GM12878 (cell line): ENCODE results near the gene TMIGD3. TPM values are rescaled to one million over a fixed set of nuclear protein-coding genes. Genes with fewer than 3 reads are reported as not detected.

Experiments
- ATAC-seq: fragments of 200-7000 bp; cut with Tn5 transposase; 3 replicates; pipeline ENCODE4 v1.9.1; 2020; ENCODE audit warnings: mild to moderate bottlenecking, moderate library complexity
- BruUV-seq: library from RNA; stranded (reverse); fragments of 400-500 nt; replicated peaks from 2 replicates; lab custom pipeline; 2021; lab: Mats Ljungman, UMichigan
- CTCF ChIA-PET: fragments of 300-600 bp; sonication (Branson Sonifier 250); formaldehyde crosslinking; extraction: SDS; loops from one replicate; lab custom pipeline; 2021; ENCODE audit warnings: inconsistent platforms; lab: Yijun Ruan, JAX
- POLR2A ChIA-PET: fragments of 350-600 bp; formaldehyde crosslinking; extraction: SDS; loops from one replicate; lab custom pipeline; 2021; ENCODE audit warnings: inconsistent platforms; lab: Charles Lee
- RAD21 ChIA-PET: fragments of 300-600 bp; sonication (Branson Sonifier 250); formaldehyde crosslinking; loops from one replicate; lab custom pipeline; 2023; ENCODE audit warnings: antibody characterized with exemption; ENCODE audit not compliant: unreplicated experiment; lab: Charles Lee
- SMC1A ChIA-PET: fragments of 300-600 bp; sonication (Branson Sonifier 250); formaldehyde crosslinking; loops from one replicate; lab custom pipeline; 2023; ENCODE audit not compliant: unreplicated experiment, uncharacterized antibody; lab: Charles Lee
- DNase-seq: peaks from one replicate; pipeline ENCODE4 v3.0.0-alpha.2; 2011; ENCODE audit warnings: low read depth, low spot score
- FAIRE-seq: peaks from 3 replicates; lab custom pipeline; 2011; peaks lifted over from hg19 to GRCh38; lab: Jason Lieb, UNC
- H2AFZ ChIP-seq: 2 replicates; pipeline ENCODE4 v1.6.0; 2011; ENCODE audit warnings: low read depth, low read length, control low read depth; ENCODE audit not compliant: control insufficient read depth
- H3K27ac ChIP-seq: 2 replicates; pipeline ENCODE4 v1.5.1; 2011; ENCODE audit warnings: control low read depth; ENCODE audit not compliant: control insufficient read depth, insufficient read depth
- H3K27me3 ChIP-seq, 2 experiments: replicated peaks in 1 of 2; 2 replicates each; pipeline versions ENCODE4 v1.6.0 to v1.6.1; 2011; ENCODE audit warnings: low read length in 1 of 2; ENCODE audit not compliant: control insufficient read depth in 2 of 2, insufficient read depth in 2 of 2
- H3K36me3 ChIP-seq, 2 experiments: 2 replicates each; pipeline ENCODE4 v1.5.1; 2011; ENCODE audit warnings: low read length in 1 of 2; ENCODE audit not compliant: control insufficient read depth in 2 of 2, insufficient read depth in 2 of 2
- H3K4me1 ChIP-seq: 2 replicates; pipeline ENCODE4 v1.6.1; 2011; ENCODE audit warnings: mild to moderate bottlenecking, low read length, moderate library complexity, mixed read lengths; ENCODE audit not compliant: control insufficient read depth, insufficient read depth
- H3K4me2 ChIP-seq: 2 replicates; pipeline ENCODE4 v1.6.0; 2011; ENCODE audit warnings: control low read depth; ENCODE audit not compliant: control insufficient read depth, insufficient read depth
- H3K4me3 ChIP-seq: fragments of 200-600 bp; sonication (generic); 2 replicates; pipeline ENCODE4 v1.5.1; 2016
- H3K79me2 ChIP-seq: 2 replicates; pipeline ENCODE4 v1.6.0; 2011; ENCODE audit warnings: low read length; ENCODE audit not compliant: control insufficient read depth, insufficient read depth
- H3K9ac ChIP-seq: 2 replicates; pipeline ENCODE4 v1.8.0; 2011; ENCODE audit warnings: low read length, control low read depth, mixed read lengths; ENCODE audit not compliant: control insufficient read depth, insufficient read depth
- H3K9me3 ChIP-seq: replicated peaks from 3 replicates; pipeline ENCODE4 v1.5.1; 2011; ENCODE audit warnings: mild to moderate bottlenecking, low read length; ENCODE audit not compliant: control insufficient read depth, insufficient read depth
- H4K20me1 ChIP-seq: 2 replicates; pipeline ENCODE4 v1.6.0; 2011; ENCODE audit not compliant: control insufficient read depth, insufficient read depth
- BRCA1 ChIP-seq: IDR thresholded peaks from 2 replicates; pipeline ENCODE4 v1.6.1; 2011; ENCODE audit warnings: low read depth, low read length, improper control_type of control experiment
- EZH2 ChIP-seq: IDR thresholded peaks from 2 replicates; pipeline ENCODE4 v1.6.1; 2012; ENCODE audit warnings: low read depth, mild to moderate bottlenecking, control low read depth, inconsistent platforms, low read length, borderline replicate concordance; ENCODE audit not compliant: control insufficient read depth
- NFYA ChIP-seq: IDR thresholded peaks from 2 replicates; pipeline ENCODE4 v1.6.1; 2011; ENCODE audit warnings: low read depth, mild to moderate bottlenecking, low read length, improper control_type of control experiment, borderline replicate concordance
- POLR2AphosphoS5 ChIP-seq: IDR thresholded peaks from 2 replicates; pipeline ENCODE4 v1.6.1; 2011; ENCODE audit warnings: mild to moderate bottlenecking, low read length, inconsistent platforms
- RB1 ChIP-seq: fragments of 450-650 bp; formaldehyde crosslinking; IDR thresholded peaks from 2 replicates; pipeline ENCODE4 v1.6.1; 2017; ENCODE audit warnings: mild to moderate bottlenecking, borderline replicate concordance
- SP1 ChIP-seq: IDR thresholded peaks from one replicate; pipeline ENCODE4 v1.6.1; 2011; ENCODE audit warnings: low read depth, low read length
- ZNF24 ChIP-seq: fragments of 450-650 bp; IDR thresholded peaks from 2 replicates; pipeline ENCODE4 v1.6.1; 2017; ENCODE audit warnings: antibody characterized with exemption, mild to moderate bottlenecking
- WGBS: methylation state at CpG from one replicate; pipeline ENCODE4 v1.1.6; 2016; ENCODE audit warnings: low lambda C conversion rate; ENCODE audit not compliant: insufficient replicate concordance, insufficient coverage; ENCODE audit errors: missing lambda C conversion rate; 5-methylcytosine and 5-hydroxymethylcytosine counted together
- in situ Hi-C: fragments of 300-500 bp; cut with MboI; formaldehyde crosslinking; loops from 9 replicates; pipeline ENCODE4 v1.14.3; 2018; ENCODE audit warnings: mixed read lengths
- intact Hi-C: fragments of 100-400 bp; cut with micrococcal nuclease; formaldehyde crosslinking; loops from one replicate; pipeline ENCODE4 v1.14.2; 2022; ENCODE audit not compliant: unreplicated experiment
- polyA plus RNA-seq, 11 experiments: library from polyadenylated mRNA; depleted of rRNA in 4 of 11; unstranded in 6 of 11; stranded (reverse) in 5 of 11; fragments of >200 nt; fragmentation: Nextera tagmentation in 4 of 11; fragmentation: Illumina TruSeq in 1 of 11; extraction: Ambion mirVana in 4 of 11; extraction: Trizol in 1 of 11; gene quantifications; 1 replicate in 1 of 11; 2 replicates in 10 of 11; pipeline versions ENCODE4 v1.2.1 to v1.2.3, GENCODE V29; 2011 to 2016; ENCODE audit warnings: inconsistent platforms in 2 of 11, missing spikeins in 2 of 11, low read depth in 1 of 11
- total RNA-seq, 4 experiments: library from RNA; depleted of rRNA in 3 of 4; stranded (reverse); fragments of >200 nt in 3 of 4; fragmentation: Illumina TruSeq in 1 of 4; extraction: Trizol in 1 of 4; gene quantifications; 2 replicates each; pipeline versions ENCODE4 v1.2.1 to v1.2.3, GENCODE V29; 2013 to 2021
- TF ChIP-seq, protein P1 (sequence below): IDR thresholded peaks from 2 replicates; pipeline ENCODE4 v1.6.1; 2011; ENCODE audit warnings: borderline replicate concordance, low read depth, mild to moderate bottlenecking, moderate library complexity, mixed read lengths, low read length; ENCODE audit not compliant: insufficient read depth; ENCODE audit errors: extremely low read length

TMIGD3 gene
- total and polyA plus RNA-seq, 10 of the 15 experiments (the other 5 are each of a cell fraction or from before 2014, with no cell fraction given), result 0.17 TPM; not detected in 9

DNA sequence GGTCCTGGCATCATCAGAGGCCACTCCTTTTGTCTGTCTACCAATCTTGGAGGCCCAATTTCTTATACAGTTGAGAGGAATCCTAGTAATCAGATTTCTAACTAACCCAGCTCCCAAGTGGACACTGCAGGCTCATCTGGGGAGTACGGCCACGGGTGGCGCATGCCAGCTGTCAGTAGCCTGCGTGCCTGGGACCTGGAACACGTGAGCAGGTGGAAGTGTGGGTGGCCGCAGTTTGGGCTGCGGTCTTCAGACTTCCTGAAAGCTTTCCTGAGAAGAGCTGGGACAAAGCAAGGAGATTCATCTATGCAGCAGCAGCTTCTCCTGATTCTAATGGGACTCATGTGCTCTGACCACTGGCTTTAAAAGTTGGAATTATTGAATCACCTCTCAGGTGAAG is 12.4 kb downstream of the TMIGD3 start:
- ATAC-seq, result no peak
- ChIA-PET POLR2A (no interaction called here), SMC1A (interaction anchor here (0.8 to 1.6 kb wide), 4 partner anchors 9 to 256 kb away, joined by 3 read pairs; partner anchors contain the start of genes ADORA3 and TMIGD3), CTCF (interaction anchor here (0.6 to 1.3 kb wide), 3 partner anchors 9 to 276 kb away, joined by 3 to 6 read pairs (median 3); no protein-coding TSS in a partner anchor), RAD21 (interaction anchor here (1.5 kb wide), 1 partner anchor 9 kb away, joined by 4 read pairs; no protein-coding TSS in a partner anchor)
- in situ Hi-C loops (loop anchor here (25.0 kb wide), 1 partner anchor 871 kb away; no protein-coding TSS in a partner anchor), intact Hi-C loops (no loop called here)
- H3K27ac ChIP-seq, result no peak overlapping the region
- H3K27me3 ChIP-seq, result no peaks in the 10 kb centered on the region
- no peak for DNase-seq
- H3K4me2 ChIP-seq, result no peak overlapping the region
- no peak for FAIRE-seq
- no TSS peak for BruUV-seq
- 56% methylated on average over 7 of the region's 7 CpGs for WGBS
- no peaks in the 10 kb centered on the region for H3K79me2 ChIP-seq
- H2AFZ ChIP-seq, result no peak overlapping the region
- no peaks in the 10 kb centered on the region for H3K4me1 ChIP-seq
- H3K9ac ChIP-seq, result no peak overlapping the region
- no peak for TF ChIP-seq ZNF24
- TF ChIP-seq, protein P1, sequence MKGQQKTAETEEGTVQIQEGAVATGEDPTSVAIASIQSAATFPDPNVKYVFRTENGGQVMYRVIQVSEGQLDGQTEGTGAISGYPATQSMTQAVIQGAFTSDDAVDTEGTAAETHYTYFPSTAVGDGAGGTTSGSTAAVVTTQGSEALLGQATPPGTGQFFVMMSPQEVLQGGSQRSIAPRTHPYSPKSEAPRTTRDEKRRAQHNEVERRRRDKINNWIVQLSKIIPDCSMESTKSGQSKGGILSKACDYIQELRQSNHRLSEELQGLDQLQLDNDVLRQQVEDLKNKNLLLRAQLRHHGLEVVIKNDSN, result no peak
- TF ChIP-seq EZH2, result no peak
- TF ChIP-seq, all 136 proteins: peak for 0
- H3K36me3 ChIP-seq, result no peaks in the 10 kb centered on the region
- H3K4me3 ChIP-seq, result no peak overlapping the region
- H4K20me1 ChIP-seq, result no peaks in the 10 kb centered on the region
- H3K9me3 ChIP-seq, result no peaks in the 10 kb centered on the region; the same call in none of the 3 replicates

DNA sequence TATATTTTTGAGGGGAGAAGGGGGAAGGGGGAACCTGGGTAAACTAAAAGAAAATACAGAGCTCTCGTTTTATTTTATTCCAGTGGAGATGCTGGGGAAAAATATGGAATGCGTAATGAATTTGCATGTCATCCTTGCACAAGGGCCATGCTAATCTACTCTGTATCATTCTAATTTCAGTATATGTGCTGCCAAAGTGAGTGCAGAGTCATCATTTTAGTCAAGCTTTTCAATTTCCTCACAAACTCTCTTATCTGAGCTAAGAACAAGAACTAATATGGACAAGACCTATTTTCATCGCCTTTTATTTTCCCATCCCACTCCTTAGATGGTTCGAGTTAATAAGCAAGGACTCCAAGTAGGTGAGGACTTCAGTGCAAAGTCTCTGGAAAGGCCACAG is 13.2 kb downstream of the TMIGD3 start:
- Histone ChIP-seq H4K20me1 (no peaks in the 10 kb centered on the region), H3K4me1 (no peaks in the 10 kb centered on the region), H3K4me2 (no peak overlapping the region), H3K79me2 (no peaks in the 10 kb centered on the region), H3K27me3 (no peaks in the 10 kb centered on the region), H2AFZ (no peak overlapping the region), H3K9ac (no peak overlapping the region), H3K9me3 (no peaks in the 10 kb centered on the region; the same call in 2 of the 3 replicates), H3K36me3 (no peaks in the 10 kb centered on the region), H3K27ac (no peak overlapping the region), H3K4me3 (no peak overlapping the region)
- in situ Hi-C loops, result loop anchor here (25.0 kb wide), 1 partner anchor 872 kb away; no protein-coding TSS in a partner anchor
- TF ChIP-seq RB1 (no peak), NFYA (no peak), BRCA1 (no peak), SP1 (no peak), POLR2AphosphoS5 (no peak)
- DNase-seq (no peak), ATAC-seq (no peak), FAIRE-seq (no peak)
- WGBS, result 55% methylated on average over 4 of the region's 4 CpGs
- SMC1A ChIA-PET, result interaction anchor here (0.8 to 1.6 kb wide), 8 partner anchors 8 to 257 kb away, joined by 3 to 5 read pairs (median 3); partner anchors contain the start of genes ADORA3 and TMIGD3
- intact Hi-C loops, result no loop called here
- CTCF ChIA-PET, result interaction anchor here (0.8 to 1.3 kb wide), 6 partner anchors 8 to 277 kb away, joined by 3 to 6 read pairs (median 3); partner anchors contain the start of genes ADORA3 and TMIGD3
- POLR2A ChIA-PET, result no interaction called here
- BruUV-seq, result no TSS peak
- RAD21 ChIA-PET, result no interaction called here
